DMS 273 treated with DMSO at 0.1 percent for 48 hours (cell line): ENCODE results near the gene SNX4.
"Not testable (repeated sequence)": the region's sequence is repeated elsewhere in the genome, so short reads cannot be mapped to it uniquely, and the experiment has no call there.

ENCODE experiments used
- DNase-seq: peaks from one replicate; lab custom pipeline; 2025; lab: John Stamatoyannopoulos, UW

SNX4 gene

DNA sequence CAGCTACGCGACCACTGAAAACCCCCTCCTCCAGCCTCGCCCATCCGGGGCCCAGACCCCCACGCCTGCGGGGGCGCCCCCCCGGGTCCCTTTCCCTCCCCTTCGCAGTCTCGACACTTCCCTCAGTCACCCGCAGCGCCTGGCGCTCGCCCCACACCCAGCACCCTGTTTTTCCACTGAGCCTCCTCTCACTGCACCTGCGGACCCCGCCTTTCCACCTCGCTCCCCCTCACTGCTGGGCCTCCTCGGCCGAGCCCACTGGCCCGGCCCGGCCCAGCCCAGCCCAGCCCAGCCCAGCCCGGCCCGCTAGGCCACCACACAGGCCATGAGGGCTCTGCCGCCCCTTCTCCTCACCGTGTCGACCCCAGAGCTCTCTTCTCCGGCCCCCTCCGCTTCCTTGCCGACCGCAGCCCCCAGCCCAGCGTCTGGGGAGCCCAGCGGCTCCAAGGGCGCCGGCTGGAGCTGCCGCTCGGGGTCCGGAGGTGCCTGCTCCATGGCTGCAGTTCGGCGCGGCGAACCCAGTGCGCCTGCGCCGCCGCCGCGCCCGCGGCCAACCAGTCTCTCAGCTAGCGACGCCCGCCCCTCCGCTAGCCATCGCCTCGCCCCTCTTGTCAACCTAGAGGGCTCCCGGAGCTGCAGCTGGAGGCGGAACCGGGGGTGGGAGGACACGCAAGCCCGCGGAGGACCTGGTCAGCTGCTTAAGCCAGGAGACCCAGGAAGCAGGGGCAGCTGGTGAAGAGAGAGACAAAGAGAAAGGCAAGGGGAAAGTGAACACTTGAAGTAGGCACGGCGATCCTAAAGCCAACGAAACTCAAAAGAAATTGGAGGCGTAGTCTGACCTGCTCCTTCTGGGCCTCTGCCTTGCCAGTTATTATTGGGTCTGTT, at the start of gene SNX4:
TSS of gene SNX4 (minus strand) at position 525 of the 885 bp plus-strand sequence. CDS start at position 495, 30 bp downstream.
- peak; percentile 83 for DNase-seq

DNA sequence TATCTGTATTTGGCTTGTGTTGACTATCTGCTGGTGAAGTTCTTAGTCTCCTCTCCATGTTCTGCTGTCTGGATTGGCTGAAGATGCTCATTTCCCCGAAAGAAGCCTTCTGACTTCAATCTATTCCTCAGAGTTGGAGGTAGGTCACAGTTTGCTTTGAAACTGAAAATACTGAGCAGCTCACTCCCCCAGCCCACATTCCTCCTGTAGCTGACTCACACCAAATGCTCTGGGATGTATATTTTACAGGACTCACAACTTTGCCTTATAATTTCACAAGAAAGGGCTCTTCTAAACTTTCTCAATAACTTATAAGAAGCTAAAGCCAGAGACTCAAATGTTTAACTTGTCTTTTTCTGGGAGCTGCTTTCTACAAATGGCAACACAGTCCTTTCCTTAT, 36.3 kb upstream of the SNX4 start:
- no peak for DNase-seq

DNA sequence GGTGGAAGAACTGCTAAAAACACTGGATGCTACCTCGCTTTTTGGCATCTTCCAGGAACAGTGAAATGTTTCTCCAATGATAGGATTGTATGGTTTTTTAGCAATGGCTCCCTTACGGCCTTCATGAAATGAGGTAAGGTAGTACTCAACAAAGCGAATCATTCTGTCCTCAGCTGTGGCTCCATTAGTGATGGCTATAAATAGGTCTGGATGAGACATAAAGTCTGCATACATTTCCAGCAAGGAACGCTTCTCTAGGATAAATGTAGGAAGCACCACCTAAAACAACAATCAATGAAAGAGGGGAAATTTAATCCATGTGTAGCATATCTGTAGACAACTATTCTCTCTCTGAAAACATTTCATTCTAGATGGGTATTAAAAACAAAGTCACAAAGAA, 32.4 kb upstream of the SNX4 start:
- DNase-seq: no peak

DNA sequence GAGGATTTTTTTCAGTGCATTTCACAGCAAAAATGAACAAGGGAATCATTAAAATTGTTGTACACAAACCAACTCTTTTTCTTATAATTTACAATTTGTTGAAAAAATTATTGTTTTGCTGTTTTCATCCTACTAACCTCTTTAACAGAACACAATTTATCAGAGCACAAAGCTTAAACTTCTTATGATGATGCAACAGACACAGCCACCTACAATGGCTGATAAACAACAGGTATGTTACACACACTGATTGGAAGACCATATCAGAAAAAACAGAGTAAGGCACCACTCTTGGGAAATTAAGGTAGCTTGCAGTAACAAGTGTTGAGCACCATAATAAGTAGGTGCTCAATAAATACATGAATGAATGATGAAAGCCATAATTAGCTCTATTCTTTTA, 8.9 kb upstream of the SNX4 start:
- DNase-seq: no peak

DNA sequence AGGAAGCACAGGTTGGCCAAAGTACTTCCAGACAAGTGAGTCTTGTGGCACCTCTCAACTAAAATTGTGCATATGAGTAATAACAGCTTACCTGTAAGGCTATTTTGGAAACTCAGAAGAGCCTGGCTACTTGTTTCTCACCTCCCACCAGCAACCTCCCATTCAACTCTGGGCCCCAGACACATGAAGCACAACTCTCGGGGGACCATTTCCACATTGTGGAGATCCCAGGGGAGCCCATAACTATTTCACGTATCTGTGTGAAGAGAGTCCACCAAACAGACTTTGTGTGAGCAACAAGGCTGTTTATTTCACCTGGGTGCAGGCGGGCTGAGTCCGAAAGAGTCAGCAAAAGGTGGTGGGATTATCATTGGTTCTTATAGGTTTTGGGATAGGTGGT, 5.2 kb upstream of the SNX4 start:
- DNase-seq: no peak

DNA sequence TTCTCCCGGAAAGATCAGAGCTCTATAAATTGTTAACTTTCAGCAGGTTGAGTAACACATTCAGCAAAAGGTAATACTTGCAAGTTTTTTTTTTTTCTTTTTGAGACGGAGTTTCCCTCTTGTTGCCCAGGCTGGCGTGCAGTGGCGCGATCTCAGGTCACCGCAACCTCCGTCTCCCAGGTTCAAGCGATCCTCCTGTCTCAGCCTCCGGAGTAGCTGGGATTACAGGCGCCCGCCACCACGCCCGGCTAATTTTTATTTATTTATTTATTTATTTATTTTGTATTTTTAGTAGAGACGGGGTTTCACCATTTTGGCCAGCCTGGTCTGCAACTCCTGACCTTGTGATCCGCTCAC, 539 bp upstream of the SNX4 start:
- DNase-seq: not testable (repeated sequence)

DNA sequence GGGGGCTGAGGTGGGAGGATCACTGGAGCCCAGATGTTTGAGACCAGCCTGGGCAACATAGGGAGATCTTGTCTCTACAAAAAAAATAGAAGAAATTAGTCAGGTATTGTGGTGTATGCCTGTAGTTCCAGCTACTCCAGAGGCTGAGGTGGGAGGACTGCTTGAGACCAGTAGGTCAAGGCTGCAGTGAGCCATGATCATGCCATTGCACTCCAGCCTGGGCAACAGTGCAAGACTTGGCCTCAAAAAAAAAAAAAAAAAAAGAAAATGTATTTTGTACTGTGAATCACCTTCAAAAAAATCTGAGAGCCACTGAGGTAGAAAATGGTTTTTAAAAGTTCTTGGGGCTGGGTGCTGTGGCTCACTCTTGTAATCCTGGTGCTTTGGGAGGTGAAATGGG, 4.6 kb downstream of the SNX4 start:
- DNase-seq: no peak

DNA sequence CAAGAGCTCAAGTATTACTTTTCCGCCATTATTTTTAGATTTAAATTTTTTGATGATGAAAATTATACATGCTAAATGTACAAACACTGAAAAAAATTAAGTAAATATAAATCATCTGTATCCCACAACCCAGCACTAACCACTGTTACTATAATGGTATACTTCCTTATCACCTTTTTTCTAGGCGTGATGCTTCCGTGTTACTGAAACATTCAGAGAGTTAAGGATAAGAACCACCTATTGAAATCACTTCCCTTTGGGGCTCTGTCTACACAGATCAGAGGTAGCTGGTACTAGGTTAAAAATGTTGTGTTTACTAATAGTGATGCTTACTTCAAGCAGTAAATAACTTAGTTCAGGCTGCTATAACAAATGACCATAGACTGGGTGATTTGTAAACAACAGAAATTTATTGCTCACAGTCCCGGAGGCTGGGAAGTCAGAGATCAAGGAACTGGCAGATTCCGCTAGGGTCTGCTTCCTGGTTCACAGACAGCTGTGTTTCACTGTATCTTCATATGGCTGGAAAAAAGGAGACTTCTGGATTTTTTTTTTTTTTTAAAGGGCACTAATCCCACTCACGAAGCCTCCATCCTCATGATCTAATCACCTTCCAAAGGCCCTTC, 6.4 kb downstream of the SNX4 start:
- DNase-seq: no peak

DNA sequence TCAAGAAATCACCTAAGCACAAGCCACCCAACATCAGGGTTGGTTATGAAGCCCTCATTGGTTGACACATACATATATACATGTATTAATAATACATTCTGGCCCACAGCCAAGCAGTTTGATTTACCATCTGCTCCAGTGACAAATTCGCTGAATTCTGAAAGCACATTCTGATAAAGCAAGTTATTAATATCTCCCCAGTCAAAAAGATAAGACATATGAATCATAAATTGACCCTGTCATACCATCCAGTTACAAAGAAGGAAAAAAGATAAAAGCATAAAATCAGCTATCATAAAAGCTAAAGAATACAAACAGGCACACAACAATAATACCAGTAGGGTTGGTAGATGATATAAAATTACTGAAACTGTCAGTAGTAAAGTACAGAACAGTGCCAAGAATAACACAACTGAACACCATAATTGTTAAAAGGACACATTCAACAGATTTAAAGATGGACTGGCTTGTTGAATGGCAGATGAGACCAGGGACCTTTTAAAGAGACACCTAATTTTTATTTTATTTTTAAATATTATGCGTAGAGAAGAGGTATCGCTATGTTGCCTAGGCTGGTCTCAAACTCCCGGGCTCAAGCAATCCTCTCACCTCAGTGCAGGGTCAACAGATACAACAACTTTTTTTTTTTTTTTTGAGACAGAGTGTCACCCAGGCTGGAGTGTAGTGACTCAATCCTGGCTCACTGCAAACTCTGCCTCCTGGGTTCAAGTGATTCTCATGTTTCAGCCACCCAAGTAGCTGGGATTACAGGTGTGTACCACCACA, 7.7 kb downstream of the SNX4 start:
- peak; percentile 71 for DNase-seq

DNA sequence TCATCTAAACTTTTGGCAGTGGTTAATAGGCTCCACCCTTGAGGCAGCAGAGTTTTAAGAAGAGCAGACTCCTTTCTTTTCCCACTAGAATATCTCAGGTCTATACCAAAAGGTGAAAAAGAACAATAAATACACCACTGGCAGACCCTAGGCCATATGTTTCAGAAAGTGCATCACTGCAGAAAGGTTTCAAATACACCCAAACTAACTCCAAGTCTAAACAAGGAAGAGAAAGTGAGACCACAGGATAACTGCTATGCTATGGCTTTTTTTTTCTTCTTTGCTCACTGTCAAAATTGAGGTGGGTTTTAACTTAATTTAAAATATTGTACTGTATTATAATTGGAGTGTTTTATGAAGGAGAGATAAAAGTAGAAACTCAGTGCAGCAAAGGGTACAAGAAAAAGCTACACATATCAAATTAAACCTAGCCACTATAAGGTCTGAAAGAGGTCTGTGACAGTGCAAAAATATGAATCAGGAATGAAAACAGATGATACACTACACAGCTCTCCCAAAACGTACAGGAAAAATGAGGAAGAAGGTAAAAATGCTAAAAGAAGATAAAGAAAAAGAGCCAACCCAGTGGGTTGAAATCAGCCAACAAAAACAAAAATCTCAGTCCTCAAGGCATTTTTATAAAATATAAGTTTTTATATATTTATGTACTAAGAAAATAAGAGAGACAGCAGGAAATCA, 8.4 kb downstream of the SNX4 start:
- DNase-seq: no peak

DNA sequence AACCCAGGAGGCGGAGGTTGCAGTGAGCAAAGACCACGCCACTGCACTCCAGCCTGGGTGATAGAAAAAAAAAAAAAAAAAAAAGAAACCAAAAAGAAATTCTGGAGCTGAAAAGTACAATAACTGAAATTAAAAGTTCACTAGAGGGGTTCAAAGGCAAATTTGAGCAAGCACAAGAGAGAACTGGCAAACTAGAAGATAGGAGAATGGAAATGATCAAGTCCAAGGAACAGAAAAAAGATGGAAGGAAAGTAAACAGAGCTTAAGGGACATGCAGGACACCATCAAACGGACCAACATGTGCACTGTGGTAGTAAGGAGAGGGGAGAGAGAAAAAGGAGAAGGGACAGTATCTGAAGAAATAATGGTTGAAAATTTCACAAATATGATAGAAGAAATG, 12.9 kb downstream of the SNX4 start:
- DNase-seq: no peak

DNA sequence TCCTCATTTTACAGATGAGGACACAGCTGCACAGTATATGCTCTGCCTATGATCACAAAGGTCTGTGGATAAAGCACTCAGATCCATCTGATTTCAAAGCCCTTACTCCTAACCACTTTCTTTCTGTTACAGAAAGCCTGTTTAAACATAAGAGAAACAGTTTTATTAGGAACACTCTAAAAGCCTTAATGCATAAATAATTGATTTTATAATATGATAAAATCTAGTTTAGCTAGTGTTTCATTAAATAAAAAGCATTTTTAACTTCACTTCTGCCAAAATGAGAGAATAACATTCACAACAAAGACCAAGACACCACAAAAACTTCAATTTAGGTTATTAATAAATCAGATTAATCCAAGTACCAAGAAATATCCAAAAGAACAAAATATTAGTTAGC, 21.4 kb downstream of the SNX4 start:
- no peak for DNase-seq

DNA sequence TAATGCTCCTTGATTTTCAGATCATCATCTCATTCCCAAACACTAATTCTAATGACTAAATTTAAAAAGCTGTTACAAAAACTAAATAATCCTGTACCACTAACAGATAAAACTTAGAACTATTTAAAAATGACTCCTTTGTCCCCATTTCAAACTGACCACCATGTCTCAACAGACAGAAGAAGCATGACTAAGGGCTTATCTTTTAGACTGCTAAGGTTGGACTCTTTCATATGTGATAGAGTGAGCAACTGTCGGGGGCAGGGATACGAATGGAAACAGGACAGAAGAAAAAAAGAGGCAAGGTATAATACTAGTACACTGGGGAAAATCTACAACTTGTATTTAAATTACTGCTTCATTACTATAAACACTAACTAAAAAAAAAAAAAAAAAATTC, 23.3 kb downstream of the SNX4 start:
- DNase-seq: no peak

DNA sequence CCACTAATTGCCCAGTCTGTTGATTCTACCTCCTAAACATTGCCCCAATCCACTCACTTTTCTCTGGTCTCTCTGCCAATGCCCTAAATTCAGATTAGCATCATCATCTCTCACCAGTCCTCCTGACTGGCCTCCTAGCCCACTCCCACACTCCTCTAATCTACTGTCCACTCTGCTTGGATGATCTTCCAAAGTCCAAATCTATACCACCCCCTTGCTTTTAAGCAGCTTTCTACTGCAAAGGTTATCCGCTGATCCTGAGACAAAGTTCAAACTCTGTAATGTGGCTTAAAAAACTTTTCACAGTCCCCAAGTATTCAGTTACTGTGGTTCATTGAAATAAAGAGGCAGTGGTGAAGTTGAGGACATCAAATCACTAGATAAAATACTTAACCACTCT, 37.6 kb downstream of the SNX4 start:
- DNase-seq: no peak

DNA sequence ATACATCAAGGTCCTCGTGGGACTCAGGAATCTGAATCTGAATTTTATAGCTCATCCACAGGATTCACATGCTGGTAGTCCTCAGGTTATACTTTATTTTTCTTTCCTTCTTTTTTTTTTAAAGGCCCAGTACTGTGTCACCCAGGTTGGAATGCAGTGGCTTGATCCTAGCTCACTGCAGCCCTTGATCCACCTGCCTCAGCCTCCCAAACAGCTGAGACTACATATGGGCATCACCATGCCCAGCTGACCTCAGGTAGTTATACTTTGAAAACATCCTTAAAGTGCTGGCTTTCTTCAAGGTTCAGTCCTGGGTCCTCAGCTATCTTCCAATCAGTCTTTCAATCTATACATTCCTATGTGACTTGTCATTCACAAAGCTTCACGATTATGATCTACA, 38.2 kb downstream of the SNX4 start:
- no peak for DNase-seq

DNA sequence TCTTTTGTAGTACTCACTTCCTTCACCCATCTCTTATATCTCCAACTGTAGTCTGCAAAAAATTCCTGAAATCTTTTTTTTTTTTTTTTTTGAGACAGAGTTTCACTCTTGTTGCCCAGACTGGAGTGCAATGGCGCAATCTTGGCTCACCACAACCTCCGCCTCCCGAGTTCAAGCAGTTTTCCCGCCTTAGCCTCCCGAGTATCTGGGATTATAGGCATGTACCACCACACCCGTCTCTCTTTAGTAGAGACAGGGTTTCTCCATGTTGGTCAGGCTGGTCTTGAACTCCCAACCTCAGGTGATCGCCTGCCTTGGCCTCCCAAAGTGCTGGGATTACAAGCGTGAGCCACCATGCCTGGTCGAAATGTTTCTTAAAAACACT, 38.6 kb downstream of the SNX4 start:
- not testable (repeated sequence) for DNase-seq

DNA sequence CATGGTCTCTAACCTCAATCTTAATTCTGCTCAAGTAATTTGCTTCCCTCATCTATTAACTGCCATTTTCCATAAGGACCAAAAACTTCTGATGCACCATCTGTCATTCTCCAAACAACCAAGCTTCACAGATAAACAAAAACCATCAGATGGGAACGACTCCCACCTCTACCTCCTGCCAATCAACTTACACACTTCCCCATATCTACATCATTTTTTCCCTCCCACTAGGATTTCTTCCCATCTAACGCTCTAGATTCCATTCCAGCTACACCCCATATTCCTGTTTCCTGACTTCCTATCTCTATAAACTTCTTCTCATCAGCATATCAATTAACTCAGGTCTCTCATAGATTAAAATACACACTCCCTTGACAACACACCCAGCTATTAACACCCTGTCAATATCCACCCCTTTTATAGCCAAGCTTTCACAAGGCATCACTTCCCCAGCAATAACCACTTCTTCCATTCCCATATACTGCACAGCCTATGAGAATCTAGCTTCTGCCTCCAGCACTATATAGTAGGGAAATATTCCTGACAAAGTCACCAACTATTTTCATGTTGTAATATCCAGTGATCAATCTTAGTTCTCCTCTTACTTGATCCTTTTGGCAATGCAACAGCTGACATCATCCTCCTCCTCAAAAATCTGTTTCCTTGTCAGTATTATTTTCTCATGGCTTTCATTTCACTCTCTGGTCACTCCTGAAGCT, 39.2 kb downstream of the SNX4 start:
- no peak for DNase-seq

DNA sequence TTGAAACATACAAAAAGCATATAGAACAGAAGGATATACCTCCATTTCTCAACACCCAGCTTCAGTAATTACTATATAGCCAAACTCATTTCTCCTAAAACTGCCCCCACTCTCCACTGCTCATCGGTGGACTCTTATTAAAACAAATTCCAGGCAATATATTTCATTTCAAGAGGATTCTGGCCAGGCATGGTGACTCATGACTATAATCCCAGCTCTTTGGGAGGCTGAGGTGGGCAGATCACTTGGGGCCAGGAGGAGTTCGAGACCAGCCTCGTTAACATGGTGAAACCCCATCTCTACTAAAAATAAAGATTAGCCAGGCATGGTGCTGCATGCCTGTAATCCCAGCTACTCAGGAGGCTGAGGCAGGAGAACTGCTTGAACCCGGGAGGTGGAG, 40.9 kb downstream of the SNX4 start:
- DNase-seq: no peak

DNA sequence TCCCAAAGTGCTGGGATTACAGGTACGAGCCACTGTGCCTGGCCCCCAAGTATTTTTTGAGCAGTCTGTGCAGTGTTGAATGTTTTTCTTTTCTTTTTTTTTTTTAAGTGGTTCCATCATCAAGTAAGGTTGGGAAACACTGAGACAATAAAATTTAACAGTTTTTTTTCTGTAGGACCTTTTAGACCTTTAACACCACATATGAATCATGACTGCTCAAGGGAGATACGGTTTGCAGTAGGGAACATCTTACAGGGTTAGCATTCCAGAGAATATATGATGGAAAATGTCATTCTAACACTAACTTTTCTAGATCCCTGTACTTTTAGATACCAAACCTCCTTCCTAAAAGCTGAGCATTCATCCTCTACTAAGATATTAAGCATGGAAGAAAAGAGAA, 41.7 kb downstream of the SNX4 start:
- DNase-seq: no peak

DNA sequence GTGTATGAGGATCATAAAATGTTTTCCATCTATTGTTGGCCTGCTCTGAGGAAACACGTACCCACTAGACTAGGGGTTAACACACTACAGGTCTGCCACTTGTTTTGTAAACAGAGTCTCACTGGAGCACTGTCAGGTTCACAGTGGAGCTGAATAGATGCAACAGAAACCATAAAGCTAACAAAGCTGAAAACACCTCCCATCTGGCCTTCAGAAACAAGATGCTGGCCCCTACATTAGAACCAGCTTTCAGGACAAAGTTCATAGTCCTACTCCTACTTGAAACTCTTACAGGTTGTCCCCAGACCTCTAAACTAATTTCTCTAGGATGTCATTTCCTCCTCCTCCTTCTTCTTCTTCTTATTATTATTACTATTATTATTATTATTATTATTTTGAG, 42.3 kb downstream of the SNX4 start:
- no peak for DNase-seq

DNA sequence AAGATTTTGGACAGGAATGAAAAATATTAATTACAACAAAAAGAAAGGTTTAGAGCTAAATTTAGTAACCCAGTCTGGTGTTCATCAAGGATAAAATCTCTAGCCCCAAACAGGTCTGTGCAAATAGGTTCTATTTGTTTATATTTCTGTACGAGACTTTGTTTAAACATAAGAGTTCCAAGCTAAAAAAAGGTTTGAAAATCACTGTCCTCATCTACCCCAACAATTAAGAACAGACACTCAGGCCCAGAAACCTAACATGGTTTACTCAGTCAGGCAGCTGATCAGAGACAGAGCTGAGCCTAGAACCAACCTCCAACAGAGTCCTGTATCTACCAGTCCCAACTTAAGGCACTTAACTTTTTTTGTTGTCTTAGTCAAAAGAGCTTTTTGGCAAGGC, 49.3 kb downstream of the SNX4 start:
- no peak for DNase-seq
